ENCODE data around the gene ARHGEF9.

ARHGEF9 gene

DNA sequence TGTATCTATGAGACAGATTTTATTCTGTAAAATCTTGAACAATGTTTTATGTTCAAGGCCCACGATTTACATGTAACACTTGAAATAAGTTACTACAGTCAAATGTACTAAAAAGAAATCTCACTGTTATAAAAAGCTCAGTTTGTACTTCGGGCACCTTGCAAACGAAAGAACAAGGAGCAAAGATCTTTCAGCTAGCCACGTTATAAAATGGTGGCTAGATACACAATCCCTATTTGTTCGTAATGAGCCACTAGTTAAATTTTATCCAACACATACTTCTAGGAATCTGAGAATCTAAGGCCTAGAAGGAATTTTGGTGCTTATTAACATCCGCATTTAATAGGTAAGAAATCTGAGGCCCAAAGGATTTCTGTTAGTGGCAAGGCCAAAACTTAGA lies 2.5 kb downstream of the ARHGEF9 start:
- Histone ChIP-seq H3K4me2 (no peak overlapping the region), H3K4me3 (no peak overlapping the region), H3K9me3 (peaks cover 28% of the 10 kb centered on the region), H4K20me1 (no peaks in the 10 kb centered on the region), H3K27ac (no peak overlapping the region), H3K27me3 (peaks cover 1% of the 10 kb centered on the region; the same call in 1 of the 2 replicates), H3K4me1 (peaks cover 20% of the 10 kb centered on the region), H3K36me3 (peaks cover 8% of the 10 kb centered on the region; the same call in 1 of the 2 replicates), H3K9ac (no peak overlapping the region)
- TF ChIP-seq Cebpa-rat (IDR thresholded peaks at IDR 0.05), result no peak

DNA sequence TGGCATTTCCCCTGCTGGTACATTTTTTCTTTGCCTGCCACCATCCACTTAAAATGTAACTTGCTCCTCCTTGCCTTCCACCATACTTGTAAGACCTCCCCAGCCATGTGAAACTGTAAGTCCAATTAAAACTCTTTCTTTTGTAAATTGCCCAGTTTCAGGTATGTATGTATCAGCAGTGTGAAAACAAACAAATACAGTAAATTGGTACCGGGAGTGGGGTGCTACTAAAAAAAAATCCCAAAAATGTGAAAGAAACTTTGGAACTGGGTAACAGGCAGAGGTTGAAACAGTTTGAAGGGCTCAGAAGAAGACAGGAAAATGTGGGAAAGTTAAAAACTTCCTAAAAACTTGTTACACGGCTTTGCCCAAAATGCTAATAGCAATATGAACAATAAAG lies 16.3 kb downstream of the ARHGEF9 start:
- Histone ChIP-seq H4K20me1 (no peaks in the 10 kb centered on the region), H3K27ac (no peak overlapping the region), H3K4me3 (no peak overlapping the region), H3K4me2 (no peak overlapping the region), H3K27me3 (0 out of 2 replicates have a peak, but pooled peaks cover 9% of the 10 kb centered on the region), H3K4me1 (peaks cover 16% of the 10 kb centered on the region), H3K36me3 (no peaks in the 10 kb centered on the region), H3K9ac (no peak overlapping the region), H3K9me3 (peaks cover 43% of the 10 kb centered on the region)
- TF ChIP-seq Cebpa-rat (IDR thresholded peaks at IDR 0.05), result no peak

DNA sequence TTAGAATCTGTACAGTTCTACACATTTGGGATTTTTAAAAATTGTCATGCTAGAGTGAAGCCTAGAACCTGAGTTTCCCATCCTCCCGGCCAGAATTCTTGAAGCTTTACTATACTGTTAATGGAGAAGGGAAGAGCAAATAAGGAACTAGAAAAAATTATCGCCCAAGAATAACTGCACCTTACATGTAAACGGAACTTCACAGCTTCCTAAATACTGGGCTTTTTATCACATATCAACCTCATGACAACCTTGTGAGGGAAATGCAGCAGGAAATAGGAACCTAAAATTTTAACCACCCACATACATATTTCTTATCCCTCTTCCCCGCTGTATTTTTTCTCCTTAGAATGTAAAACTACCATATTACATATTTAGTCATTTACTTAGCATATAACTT lies 19.3 kb downstream of the ARHGEF9 start:
- H3K4me1 ChIP-seq, result peaks cover 44% of the 10 kb centered on the region
- H3K27me3 ChIP-seq, result 0 out of 2 replicates have a peak, but pooled peaks cover 9% of the 10 kb centered on the region
- H3K9me3 ChIP-seq, result peaks cover 31% of the 10 kb centered on the region
- no peak overlapping the region for H3K4me3 ChIP-seq
- H3K9ac ChIP-seq, result no peak overlapping the region
- peak overlapping the region; percentile 24 for H3K4me2 ChIP-seq
- no peaks in the 10 kb centered on the region for H3K36me3 ChIP-seq
- H4K20me1 ChIP-seq, result no peaks in the 10 kb centered on the region
- no peak overlapping the region for H3K27ac ChIP-seq
- no peak for TF ChIP-seq Cebpa-rat (IDR thresholded peaks at IDR 0.05)

DNA sequence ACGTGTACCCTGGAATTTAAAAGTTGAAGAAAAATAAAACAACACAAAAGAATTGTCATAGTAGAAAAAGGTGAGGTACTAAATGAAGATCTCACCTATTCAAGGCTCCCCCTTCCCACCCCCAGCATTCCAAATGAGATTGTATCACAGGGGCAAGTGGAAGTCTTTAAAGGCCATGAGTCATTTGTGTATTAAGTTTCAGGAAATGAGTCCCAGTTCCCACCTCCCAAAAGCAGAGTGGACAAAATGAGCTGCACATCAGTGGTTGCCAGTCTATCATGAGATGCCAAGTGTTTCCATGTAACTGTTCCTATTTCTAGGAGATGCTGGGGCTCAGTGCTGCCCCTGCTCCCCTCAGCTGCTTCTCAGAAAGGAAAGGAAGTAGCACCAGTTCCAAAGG lies 20.1 kb downstream of the ARHGEF9 start:
- TF ChIP-seq Cebpa-rat (IDR thresholded peaks at IDR 0.05), result no peak
- Histone ChIP-seq H3K9ac (no peak overlapping the region), H3K27me3 (0 out of 2 replicates have a peak, but pooled peaks cover 9% of the 10 kb centered on the region), H3K4me1 (peaks cover 46% of the 10 kb centered on the region), H3K9me3 (peaks cover 27% of the 10 kb centered on the region), H3K27ac (no peak overlapping the region), H3K36me3 (no peaks in the 10 kb centered on the region), H3K4me2 (no peak overlapping the region), H4K20me1 (no peaks in the 10 kb centered on the region), H3K4me3 (no peak overlapping the region)

DNA sequence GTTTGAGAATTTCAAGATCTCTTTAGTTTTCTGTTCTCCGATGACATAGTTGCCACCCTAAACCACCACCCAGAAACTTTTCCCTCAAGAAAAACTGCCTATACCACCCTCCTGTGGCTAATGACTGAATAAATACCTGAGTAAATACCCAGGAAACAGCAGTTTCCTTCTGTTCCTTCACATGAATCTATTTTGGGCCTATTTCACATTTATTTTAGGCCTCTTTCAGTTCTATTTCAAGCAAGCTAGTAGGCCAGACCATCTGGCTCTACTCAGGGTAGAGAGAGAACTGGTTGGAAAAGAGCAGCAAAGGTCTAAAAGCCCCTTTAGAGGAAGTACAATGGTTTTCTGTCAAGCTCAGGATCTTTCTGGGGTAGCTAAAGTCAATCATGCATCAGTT lies 23.4 kb downstream of the ARHGEF9 start:
- Histone ChIP-seq H3K4me1 (peaks cover 68% of the 10 kb centered on the region), H4K20me1 (no peaks in the 10 kb centered on the region), H3K36me3 (no peaks in the 10 kb centered on the region), H3K27me3 (0 out of 2 replicates have a peak, but pooled peaks cover 5% of the 10 kb centered on the region), H3K9me3 (peaks cover 8% of the 10 kb centered on the region; the same call in 1 of the 2 replicates), H3K9ac (no peak overlapping the region), H3K4me2 (peak overlapping the region; percentile 67), H3K27ac (peak overlapping the region; percentile 59; the same call in 1 of the 2 replicates), H3K4me3 (no peak overlapping the region)
- no peak for TF ChIP-seq Cebpa-rat (IDR thresholded peaks at IDR 0.05)

DNA sequence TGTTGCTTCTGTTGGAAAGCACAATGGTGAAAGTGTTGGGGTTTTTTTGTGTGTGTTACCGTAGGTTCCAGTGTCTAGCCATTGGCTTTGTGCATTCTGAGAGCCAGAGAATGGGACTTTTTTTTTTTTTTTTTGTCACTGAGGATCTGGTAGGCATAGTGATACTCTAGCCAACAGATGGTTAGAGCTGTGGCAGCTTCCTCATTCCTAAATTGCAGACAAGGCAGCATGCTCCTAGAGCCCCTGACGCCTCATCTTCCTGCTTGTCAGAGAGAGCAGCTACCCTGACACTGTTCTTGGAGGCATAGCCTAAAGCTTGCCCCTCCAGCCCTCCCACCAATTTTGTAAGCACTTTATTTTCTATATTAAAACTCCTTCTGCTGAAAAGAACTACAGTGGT lies 27.0 kb downstream of the ARHGEF9 start:
- no peak overlapping the region for H3K4me3 ChIP-seq
- H4K20me1 ChIP-seq, result no peaks in the 10 kb centered on the region
- H3K4me2 ChIP-seq, result peak overlapping the region; percentile 29
- no peak overlapping the region for H3K27ac ChIP-seq
- no peak overlapping the region for H3K9ac ChIP-seq
- no peaks in the 10 kb centered on the region for H3K36me3 ChIP-seq
- H3K9me3 ChIP-seq, result no peaks in the 10 kb centered on the region
- H3K4me1 ChIP-seq, result peaks cover 61% of the 10 kb centered on the region
- TF ChIP-seq Cebpa-rat (IDR thresholded peaks at IDR 0.05), result no peak
- 0 out of 2 replicates have a peak, but pooled peaks cover 1% of the 10 kb centered on the region for H3K27me3 ChIP-seq

DNA sequence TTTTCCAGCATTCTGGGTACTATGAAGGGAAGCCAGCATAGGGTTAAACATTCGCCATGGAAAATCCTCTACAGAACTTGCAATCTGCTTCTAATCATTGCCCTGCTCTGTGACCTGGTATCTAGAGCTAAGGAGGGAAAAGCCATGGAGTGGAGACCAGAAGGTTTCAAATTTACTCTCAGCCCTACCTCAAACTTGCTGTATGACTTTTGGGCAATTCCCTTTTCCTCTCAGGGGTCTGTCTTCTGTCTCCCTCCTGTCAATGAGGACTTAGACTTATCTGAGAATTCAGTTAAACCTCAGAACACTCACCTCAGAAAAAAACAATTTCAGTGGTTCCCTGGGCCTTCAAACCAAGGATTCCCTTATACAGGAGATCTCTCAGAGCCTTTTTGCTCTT lies 29.1 kb downstream of the ARHGEF9 start:
- no peak for TF ChIP-seq Cebpa-rat (IDR thresholded peaks at IDR 0.05)
- Histone ChIP-seq H3K27ac (no peak overlapping the region), H3K4me2 (peak overlapping the region; percentile 59), H3K36me3 (no peaks in the 10 kb centered on the region), H4K20me1 (0 out of 2 replicates have a peak, but pooled peaks cover 6% of the 10 kb centered on the region), H3K9me3 (no peaks in the 10 kb centered on the region), H3K4me3 (no peak overlapping the region; the same call in 1 of the 2 replicates), H3K4me1 (peaks cover 46% of the 10 kb centered on the region), H3K27me3 (peaks cover 8% of the 10 kb centered on the region), H3K9ac (no peak overlapping the region)

DNA sequence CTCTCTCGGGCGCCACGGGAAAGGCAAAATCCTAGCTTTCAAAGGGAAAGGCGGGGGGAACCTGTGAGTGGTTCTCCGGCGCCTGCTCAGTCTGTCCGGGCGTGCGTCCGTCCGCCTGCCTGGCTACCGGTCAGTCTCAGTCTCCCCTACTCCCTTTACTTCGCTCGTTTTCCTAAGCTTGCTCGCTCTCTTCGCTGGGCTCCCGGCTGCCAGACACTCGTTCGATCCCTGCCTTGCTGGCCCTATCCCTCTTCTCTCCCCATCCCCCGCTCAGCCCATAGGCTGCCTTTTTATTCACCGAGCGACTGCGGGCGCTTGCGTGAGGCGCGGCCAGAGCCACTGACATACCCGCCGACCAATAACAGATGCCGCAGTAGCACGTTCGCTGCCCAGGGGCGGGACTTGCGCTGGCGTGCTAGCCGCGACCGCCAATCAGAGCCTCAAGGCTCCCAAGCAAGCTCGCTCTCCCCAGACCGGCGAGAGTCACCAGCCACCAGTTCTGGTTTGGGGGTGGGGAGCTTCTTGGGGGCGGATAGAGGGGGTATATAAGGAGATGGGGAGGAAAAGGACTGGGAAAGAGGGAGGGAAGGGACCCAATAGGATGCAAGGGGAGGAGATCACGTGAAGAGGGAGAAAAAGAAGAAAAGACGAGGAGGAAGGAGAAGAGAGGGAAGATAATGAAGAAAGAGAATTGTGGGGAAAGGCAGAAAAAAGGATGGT lies 30.0 kb downstream of the ARHGEF9 start:
- Histone ChIP-seq H3K36me3 (no peaks in the 10 kb centered on the region), H3K9ac (peak overlapping the region; percentile 84), H3K27me3 (peaks cover 16% of the 10 kb centered on the region), H4K20me1 (0 out of 2 replicates have a peak, but pooled peaks cover 8% of the 10 kb centered on the region), H3K4me1 (peaks cover 42% of the 10 kb centered on the region), H3K27ac (peak overlapping the region; percentile 87), H3K9me3 (no peaks in the 10 kb centered on the region), H3K4me2 (peak overlapping the region; percentile 59), H3K4me3 (peak overlapping the region; percentile 74)
- no peak for TF ChIP-seq Cebpa-rat (IDR thresholded peaks at IDR 0.05)

DNA sequence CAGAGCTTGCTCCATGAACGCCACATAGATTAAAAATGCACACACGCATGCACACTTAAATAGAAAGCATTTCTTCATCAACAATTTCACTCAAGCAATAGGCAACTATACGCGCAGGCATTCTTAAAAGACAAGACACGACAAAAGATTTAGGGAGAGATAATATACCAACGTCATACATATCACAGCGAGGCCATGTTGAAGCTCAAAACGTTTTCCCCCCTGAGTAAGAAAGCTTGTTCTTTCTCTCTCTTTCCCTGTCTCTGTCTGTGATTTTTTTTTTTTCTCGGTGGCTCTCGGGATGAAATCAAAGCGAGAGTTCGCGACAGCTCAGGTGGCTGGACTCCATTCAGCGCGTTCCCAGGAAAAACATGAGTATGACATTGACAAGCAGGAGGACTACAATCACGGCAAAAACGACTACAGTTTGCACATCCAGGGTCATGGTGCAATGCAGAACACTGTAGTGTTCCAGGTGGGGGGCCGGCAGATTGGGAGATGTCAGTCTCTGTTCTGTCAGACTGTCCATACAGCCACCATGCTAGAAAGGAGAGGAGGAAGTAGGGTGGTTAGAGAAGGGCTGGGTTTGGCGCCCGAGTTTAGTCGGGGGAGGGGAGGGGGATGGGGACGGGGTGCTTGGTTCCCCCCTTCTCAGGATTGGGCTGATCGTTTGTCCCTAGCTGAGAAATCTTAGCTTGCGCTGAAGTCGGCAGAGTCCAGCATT lies 30.7 kb downstream of the ARHGEF9 start:
- H3K9me3 ChIP-seq, result no peaks in the 10 kb centered on the region
- H3K27ac ChIP-seq, result peak overlapping the region; percentile 87
- TF ChIP-seq Cebpa-rat (IDR thresholded peaks at IDR 0.05), result no peak
- peaks cover 23% of the 10 kb centered on the region for H3K27me3 ChIP-seq
- H3K9ac ChIP-seq, result peak overlapping the region; percentile 84
- peaks cover 42% of the 10 kb centered on the region for H3K4me1 ChIP-seq
- no peaks in the 10 kb centered on the region for H3K36me3 ChIP-seq
- H4K20me1 ChIP-seq, result 0 out of 2 replicates have a peak, but pooled peaks cover 11% of the 10 kb centered on the region
- H3K4me2 ChIP-seq, result peak overlapping the region; percentile 69
- H3K4me3 ChIP-seq, result peak overlapping the region; percentile 74

DNA sequence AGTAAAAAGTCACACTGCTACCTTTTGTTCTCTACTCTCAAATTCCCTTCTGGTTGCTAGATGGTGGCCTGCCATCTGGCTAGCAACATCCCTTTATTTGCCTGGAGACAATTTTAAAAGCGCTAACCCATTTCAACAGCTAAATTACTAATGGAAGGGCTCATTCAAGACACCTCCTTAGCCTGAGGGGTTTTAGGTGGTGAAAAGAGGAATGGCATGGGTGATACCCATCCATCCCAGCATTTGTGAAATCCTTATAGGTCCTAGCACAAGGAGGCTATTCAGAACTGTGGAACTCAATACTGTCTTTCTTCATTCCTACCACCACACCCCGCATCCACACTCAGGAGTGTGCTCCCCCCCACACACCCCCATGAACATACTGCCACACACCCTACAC lies 33.5 kb downstream of the ARHGEF9 start:
- no peak for TF ChIP-seq Cebpa-rat (IDR thresholded peaks at IDR 0.05)
- Histone ChIP-seq H3K4me2 (no peak overlapping the region), H4K20me1 (0 out of 2 replicates have a peak, but pooled peaks cover 17% of the 10 kb centered on the region)

More for the DNA sequence above, 33.5 kb downstream of the ARHGEF9 start:
- no peak overlapping the region for H3K4me3 ChIP-seq
- peaks cover 28% of the 10 kb centered on the region for H3K27me3 ChIP-seq
- H3K27ac ChIP-seq, result no peak overlapping the region
- H3K9me3 ChIP-seq, result no peaks in the 10 kb centered on the region
- H3K4me1 ChIP-seq, result peaks cover 35% of the 10 kb centered on the region
- no peaks in the 10 kb centered on the region for H3K36me3 ChIP-seq
- no peak overlapping the region for H3K9ac ChIP-seq

Data from BLaER1 (cell line).